HG03558 (cell line): Measurements from ENCODE around the gene FGF22.

ENCODE experiments used
- ATAC-seq: cut with Tn5 transposase; IDR thresholded peaks from one replicate; pipeline ENCODE4 v1.9.1; 2021; ENCODE audit warnings: moderate number of reproducible peaks; ENCODE audit not compliant: unreplicated experiment; ENCODE audit errors: extremely low read depth

FGF22 gene

GRCh38 chr19:640606-641189 lies 1.0 kb downstream of the FGF22 start:
- ATAC-seq, result no peak

- ATAC-seq, result no peak
These were observed 2.0 kb downstream of the FGF22 start for GRCh38 chr19:641702-642101.

GRCh38 chr19:642767-643727 lies 3.4 kb downstream of the FGF22 start:
- ATAC-seq, result no peak

GRCh38 chr19:643736-644135 lies 4.1 kb downstream of the FGF22 start:
- ATAC-seq, result no peak

GRCh38 chr19:644363-644762 lies 4.7 kb downstream of the FGF22 start:
- ATAC-seq, result no peak

- no peak for ATAC-seq
These were observed 5.1 kb downstream of the FGF22 start for GRCh38 chr19:644789-645188.

GRCh38 chr19:645912-646778 lies 6.5 kb downstream of the FGF22 start:
- no peak for ATAC-seq

GRCh38 chr19:646779-647565 lies 7.3 kb downstream of the FGF22 start:
- ATAC-seq, result no peak

GRCh38 chr19:647566-648284 lies 8.0 kb downstream of the FGF22 start:
- no peak for ATAC-seq

GRCh38 chr19:648305-648704 lies 8.6 kb downstream of the FGF22 start:
- ATAC-seq, result no peak

GRCh38 chr19:648904-649801 lies 9.5 kb downstream of the FGF22 start:
- ATAC-seq, result no peak

GRCh38 chr19:650121-650520 lies 10.4 kb downstream of the FGF22 start:
- no peak for ATAC-seq

- ATAC-seq, result no peak
These were observed 11.6 kb downstream of the FGF22 start for GRCh38 chr19:651114-651818.

- ATAC-seq, result no peak
These were observed 12.3 kb downstream of the FGF22 start for GRCh38 chr19:651991-652390.

- ATAC-seq, result no peak
These were observed 13.0 kb downstream of the FGF22 start for GRCh38 chr19:652467-653389.

GRCh38 chr19:653425-653824 lies 13.7 kb downstream of the FGF22 start:
- ATAC-seq, result no peak

GRCh38 chr19:655691-656090 lies 16.0 kb downstream of the FGF22 start:
- no peak for ATAC-seq
